ENCODE results near the gene TMC2. TPM values are rescaled to one million over a fixed set of nuclear protein-coding genes. Genes with fewer than 3 reads are reported as not detected.

TMC2 gene
- polyA plus RNA-seq, 1 of the 3 experiments (the other 2 are of a cell fraction) = not detected

DNA sequence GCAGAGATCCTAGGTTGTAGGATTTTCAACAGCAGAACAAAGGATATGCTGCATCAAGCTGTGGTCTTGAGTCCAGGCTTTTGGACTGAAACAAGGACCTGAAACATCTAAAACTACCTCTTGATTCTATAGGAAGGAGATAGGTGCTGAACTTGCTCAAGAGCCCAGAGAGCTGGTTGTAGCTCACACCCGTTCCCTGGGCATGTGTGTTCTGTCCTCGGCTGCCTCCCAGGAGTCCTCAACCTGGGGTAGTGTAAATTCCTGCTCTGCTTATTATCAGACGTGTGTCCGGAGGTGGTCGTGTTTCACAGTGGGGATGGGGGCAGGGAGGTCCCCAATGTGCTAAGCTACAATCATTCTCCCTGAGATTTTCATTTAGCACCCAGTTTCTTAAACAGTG is 120.9 kb downstream of the TMC2 start:
- H3K27me3 ChIP-seq (ENCODE audit: insufficient read depth) = no peaks in the 10 kb centered on the region
- H3K9ac ChIP-seq = no peak overlapping the region
- H3K4me2 ChIP-seq = no peak overlapping the region
- no peak overlapping the region for H3K27ac ChIP-seq (ENCODE audit: low read depth in 2 of 2, low read length in 1 of 2)
- no peak for DNase-seq
- H3K79me2 ChIP-seq (ENCODE audit: insufficient read depth) = peaks cover 42% of the 10 kb centered on the region
- H3K4me1 ChIP-seq (ENCODE audit: control insufficient read depth in 1 of 2, insufficient read depth in 2 of 2, low read depth in 1 of 2, low read length in 1 of 2) = peaks cover 6 to 15% of the 10 kb centered on the region in 2 experiments; a peak in 2 of 4 replicates
- no peak overlapping the region for H3K4me3 ChIP-seq (ENCODE audit: low read depth in 2 of 2, low read length in 1 of 2)
- peaks cover 45% of the 10 kb centered on the region for H4K20me1 ChIP-seq (ENCODE audit: insufficient read depth)
- TF ChIP-seq, protein P1, sequence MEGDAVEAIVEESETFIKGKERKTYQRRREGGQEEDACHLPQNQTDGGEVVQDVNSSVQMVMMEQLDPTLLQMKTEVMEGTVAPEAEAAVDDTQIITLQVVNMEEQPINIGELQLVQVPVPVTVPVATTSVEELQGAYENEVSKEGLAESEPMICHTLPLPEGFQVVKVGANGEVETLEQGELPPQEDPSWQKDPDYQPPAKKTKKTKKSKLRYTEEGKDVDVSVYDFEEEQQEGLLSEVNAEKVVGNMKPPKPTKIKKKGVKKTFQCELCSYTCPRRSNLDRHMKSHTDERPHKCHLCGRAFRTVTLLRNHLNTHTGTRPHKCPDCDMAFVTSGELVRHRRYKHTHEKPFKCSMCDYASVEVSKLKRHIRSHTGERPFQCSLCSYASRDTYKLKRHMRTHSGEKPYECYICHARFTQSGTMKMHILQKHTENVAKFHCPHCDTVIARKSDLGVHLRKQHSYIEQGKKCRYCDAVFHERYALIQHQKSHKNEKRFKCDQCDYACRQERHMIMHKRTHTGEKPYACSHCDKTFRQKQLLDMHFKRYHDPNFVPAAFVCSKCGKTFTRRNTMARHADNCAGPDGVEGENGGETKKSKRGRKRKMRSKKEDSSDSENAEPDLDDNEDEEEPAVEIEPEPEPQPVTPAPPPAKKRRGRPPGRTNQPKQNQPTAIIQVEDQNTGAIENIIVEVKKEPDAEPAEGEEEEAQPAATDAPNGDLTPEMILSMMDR (IDR thresholded peaks at IDR 0.05) = no peak
- TF ChIP-seq EZH2phosphoT487 (IDR thresholded peaks at IDR 0.05; ENCODE audit: borderline replicate concordance, low read depth) (no peak), GATA2 (CRISPR knock-in tag; IDR thresholded peaks at IDR 0.05) (no peak), SIN3A (IDR thresholded peaks at IDR 0.05; ENCODE audit: borderline replicate concordance, low read depth, low read length) (no peak), RAD21 (IDR thresholded peaks at IDR 0.05; ENCODE audit: low read length) (no peak), FOSL2 (IDR thresholded peaks at IDR 0.05; ENCODE audit: borderline replicate concordance, low read depth) (no peak)
- no peak overlapping the region for H2AFZ ChIP-seq (ENCODE audit: low read depth)
- peaks cover 44% of the 10 kb centered on the region for H3F3A ChIP-seq (replicated peaks; ENCODE audit: insufficient read depth)
- peaks cover 53 to 78% of the 10 kb centered on the region in 2 experiments for H3K36me3 ChIP-seq (replicated peaks in 1 of 2; ENCODE audit: control insufficient read depth in 1 of 2, insufficient read depth in 2 of 2, low read length in 1 of 2)
- no peaks in the 10 kb centered on the region for H3K9me2 ChIP-seq
- CTCF ChIA-PET = no interaction called here
- POLR2A ChIA-PET = no interaction called here
- WGBS (ENCODE audit: low lambda C conversion rate) = 86% methylated on average over 4 of the region's 5 CpGs
- no peaks in the 10 kb centered on the region for H3K9me3 ChIP-seq

DNA sequence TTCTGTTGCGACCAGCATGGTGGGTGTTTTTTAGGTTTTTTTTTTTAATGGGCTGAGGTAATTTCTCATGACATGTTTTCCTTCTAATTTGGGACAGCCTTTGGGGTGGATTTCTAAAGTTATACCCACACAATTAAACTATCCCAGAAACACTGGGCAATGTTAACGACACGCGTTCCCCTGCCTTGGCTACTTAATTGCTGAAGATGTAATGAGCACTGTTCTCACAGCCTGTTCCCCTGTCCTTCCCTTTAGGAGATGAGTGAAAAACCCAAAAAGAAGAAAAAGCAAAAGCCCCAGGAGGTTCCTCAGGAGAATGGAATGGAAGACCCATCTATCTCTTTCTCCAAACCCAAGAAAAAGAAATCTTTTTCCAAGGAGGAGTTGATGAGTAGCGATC is 121.3 kb downstream of the TMC2 start:
- Histone ChIP-seq H3K27me3 (ENCODE audit: insufficient read depth) (no peaks in the 10 kb centered on the region), H3F3A (replicated peaks; ENCODE audit: insufficient read depth) (peaks cover 44% of the 10 kb centered on the region), H3K4me2 (no peak overlapping the region), H4K20me1 (ENCODE audit: insufficient read depth) (peaks cover 45% of the 10 kb centered on the region), H2AFZ (ENCODE audit: low read depth) (no peak overlapping the region), H3K27ac (ENCODE audit: low read depth in 2 of 2, low read length in 1 of 2) (no peak overlapping the region), H3K4me1 (ENCODE audit: control insufficient read depth in 1 of 2, insufficient read depth in 2 of 2, low read depth in 1 of 2, low read length in 1 of 2) (peaks cover 6 to 15% of the 10 kb centered on the region in 2 experiments; a peak in 2 of 4 replicates), H3K79me2 (ENCODE audit: insufficient read depth) (peaks cover 44% of the 10 kb centered on the region), H3K4me3 (ENCODE audit: low read depth in 2 of 2, low read length in 1 of 2) (no peak overlapping the region), H3K9me2 (no peaks in the 10 kb centered on the region), H3K9me3 (no peaks in the 10 kb centered on the region), H3K36me3 (replicated peaks in 1 of 2; ENCODE audit: control insufficient read depth in 1 of 2, insufficient read depth in 2 of 2, low read length in 1 of 2) (peaks cover 57 to 78% of the 10 kb centered on the region in 2 experiments), H3K9ac (no peak overlapping the region)
- 96% methylated on average over 5 of the region's 5 CpGs for WGBS (ENCODE audit: low lambda C conversion rate)
- TF ChIP-seq, protein P2, sequence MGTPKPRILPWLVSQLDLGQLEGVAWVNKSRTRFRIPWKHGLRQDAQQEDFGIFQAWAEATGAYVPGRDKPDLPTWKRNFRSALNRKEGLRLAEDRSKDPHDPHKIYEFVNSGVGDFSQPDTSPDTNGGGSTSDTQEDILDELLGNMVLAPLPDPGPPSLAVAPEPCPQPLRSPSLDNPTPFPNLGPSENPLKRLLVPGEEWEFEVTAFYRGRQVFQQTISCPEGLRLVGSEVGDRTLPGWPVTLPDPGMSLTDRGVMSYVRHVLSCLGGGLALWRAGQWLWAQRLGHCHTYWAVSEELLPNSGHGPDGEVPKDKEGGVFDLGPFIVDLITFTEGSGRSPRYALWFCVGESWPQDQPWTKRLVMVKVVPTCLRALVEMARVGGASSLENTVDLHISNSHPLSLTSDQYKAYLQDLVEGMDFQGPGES (IDR thresholded peaks at IDR 0.05; ENCODE audit: low read depth, low read length) = no peak
- TF ChIP-seq NFIC (IDR thresholded peaks at IDR 0.05; ENCODE audit: borderline replicate concordance) = no peak
- no peak for TF ChIP-seq GATA2 (CRISPR knock-in tag; IDR thresholded peaks at IDR 0.05)
- no peak for TF ChIP-seq SIN3A (IDR thresholded peaks at IDR 0.05; ENCODE audit: borderline replicate concordance, low read depth, low read length)
- ChIA-PET POLR2A (no interaction called here), CTCF (no interaction called here)
- no peak for DNase-seq
